HL-60 (cell line): Measurements from ENCODE around the gene SPATA22.
"Not testable (repeated sequence)": the region's sequence is repeated elsewhere in the genome, so short reads cannot be mapped to it uniquely, and the experiment has no call there.

Experiments
- DNase-seq, 2 experiments: peaks; one replicate each; pipeline ENCODE4 v3.0.0-alpha.2; 2010 to 2020; ENCODE audit warnings: low read depth in 1 of 2, low spot score in 1 of 2
- H3K27ac ChIP-seq: fragments of 250-450 bp; sonication (Bioruptor Pico); replicated peaks from 2 replicates; pipeline ENCODE4 v1.5.1; 2020; ENCODE audit warnings: mild to moderate bottlenecking, moderate library complexity
- H3K27me3 ChIP-seq: fragments of 250-450 bp; sonication (Bioruptor Pico); 2 replicates; pipeline ENCODE4 v1.5.1; 2021; ENCODE audit warnings: mild to moderate bottlenecking, moderate library complexity; ENCODE audit not compliant: insufficient read depth, poor library complexity, severe bottlenecking
- H3K4me3 ChIP-seq: replicated peaks from 2 replicates; pipeline ENCODE4 v1.5.1; 2011; ENCODE audit warnings: mild to moderate bottlenecking, control low read depth, low read length; ENCODE audit not compliant: insufficient read depth
- GABPA ChIP-seq: IDR thresholded peaks from 2 replicates; pipeline ENCODE4 v1.6.1; 2012; ENCODE audit warnings: low read depth
- POLR2AphosphoS5 ChIP-seq: IDR thresholded peaks from 2 replicates; pipeline ENCODE4 v1.6.1; 2012; ENCODE audit warnings: low read depth
- SPI1 ChIP-seq: IDR thresholded peaks from 2 replicates; pipeline ENCODE4 v1.6.1; 2012; ENCODE audit warnings: low read depth, mild to moderate bottlenecking, borderline replicate concordance
- TF ChIP-seq, protein P1 (sequence below): IDR thresholded peaks from 2 replicates; pipeline ENCODE4 v1.6.1; 2012; ENCODE audit warnings: low read depth; ENCODE audit not compliant: insufficient replicate concordance
- TF ChIP-seq, protein P2 (sequence below): IDR thresholded peaks from one replicate; pipeline ENCODE4 v1.5.1; 2011; ENCODE audit warnings: low read length, control low read depth, inconsistent platforms; ENCODE audit not compliant: insufficient read depth

The SPATA22 gene

DNA sequence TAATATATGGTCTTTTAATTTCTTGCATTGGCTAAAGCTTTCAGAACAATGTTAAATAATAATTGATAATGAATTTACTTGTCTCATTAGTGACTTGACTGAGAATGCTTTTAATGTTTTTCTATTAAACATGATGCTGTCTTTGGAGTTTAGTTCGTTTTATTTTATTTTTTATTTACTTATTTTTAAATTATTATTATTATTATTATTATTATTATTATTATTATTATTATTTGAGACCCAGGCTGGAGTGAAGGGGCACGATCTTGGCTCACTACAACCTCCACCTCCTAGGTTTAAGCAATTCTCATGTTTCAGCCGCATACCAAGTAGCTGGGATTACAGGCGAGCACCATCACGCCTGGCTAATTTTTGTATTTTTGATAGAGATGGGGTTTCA, 56.0 kb downstream of the SPATA22 start:
- DNase-seq: no peak
- Histone ChIP-seq H3K27ac (no peak overlapping the region), H3K4me3 (no peak overlapping the region), H3K27me3 (no peaks in the 10 kb centered on the region)
- TF ChIP-seq, protein P1, sequence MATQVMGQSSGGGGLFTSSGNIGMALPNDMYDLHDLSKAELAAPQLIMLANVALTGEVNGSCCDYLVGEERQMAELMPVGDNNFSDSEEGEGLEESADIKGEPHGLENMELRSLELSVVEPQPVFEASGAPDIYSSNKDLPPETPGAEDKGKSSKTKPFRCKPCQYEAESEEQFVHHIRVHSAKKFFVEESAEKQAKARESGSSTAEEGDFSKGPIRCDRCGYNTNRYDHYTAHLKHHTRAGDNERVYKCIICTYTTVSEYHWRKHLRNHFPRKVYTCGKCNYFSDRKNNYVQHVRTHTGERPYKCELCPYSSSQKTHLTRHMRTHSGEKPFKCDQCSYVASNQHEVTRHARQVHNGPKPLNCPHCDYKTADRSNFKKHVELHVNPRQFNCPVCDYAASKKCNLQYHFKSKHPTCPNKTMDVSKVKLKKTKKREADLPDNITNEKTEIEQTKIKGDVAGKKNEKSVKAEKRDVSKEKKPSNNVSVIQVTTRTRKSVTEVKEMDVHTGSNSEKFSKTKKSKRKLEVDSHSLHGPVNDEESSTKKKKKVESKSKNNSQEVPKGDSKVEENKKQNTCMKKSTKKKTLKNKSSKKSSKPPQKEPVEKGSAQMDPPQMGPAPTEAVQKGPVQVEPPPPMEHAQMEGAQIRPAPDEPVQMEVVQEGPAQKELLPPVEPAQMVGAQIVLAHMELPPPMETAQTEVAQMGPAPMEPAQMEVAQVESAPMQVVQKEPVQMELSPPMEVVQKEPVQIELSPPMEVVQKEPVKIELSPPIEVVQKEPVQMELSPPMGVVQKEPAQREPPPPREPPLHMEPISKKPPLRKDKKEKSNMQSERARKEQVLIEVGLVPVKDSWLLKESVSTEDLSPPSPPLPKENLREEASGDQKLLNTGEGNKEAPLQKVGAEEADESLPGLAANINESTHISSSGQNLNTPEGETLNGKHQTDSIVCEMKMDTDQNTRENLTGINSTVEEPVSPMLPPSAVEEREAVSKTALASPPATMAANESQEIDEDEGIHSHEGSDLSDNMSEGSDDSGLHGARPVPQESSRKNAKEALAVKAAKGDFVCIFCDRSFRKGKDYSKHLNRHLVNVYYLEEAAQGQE: no peak
- no peak for TF ChIP-seq POLR2AphosphoS5
- TF ChIP-seq SPI1: no peak
- no peak for TF ChIP-seq GABPA
- TF ChIP-seq, protein P2, sequence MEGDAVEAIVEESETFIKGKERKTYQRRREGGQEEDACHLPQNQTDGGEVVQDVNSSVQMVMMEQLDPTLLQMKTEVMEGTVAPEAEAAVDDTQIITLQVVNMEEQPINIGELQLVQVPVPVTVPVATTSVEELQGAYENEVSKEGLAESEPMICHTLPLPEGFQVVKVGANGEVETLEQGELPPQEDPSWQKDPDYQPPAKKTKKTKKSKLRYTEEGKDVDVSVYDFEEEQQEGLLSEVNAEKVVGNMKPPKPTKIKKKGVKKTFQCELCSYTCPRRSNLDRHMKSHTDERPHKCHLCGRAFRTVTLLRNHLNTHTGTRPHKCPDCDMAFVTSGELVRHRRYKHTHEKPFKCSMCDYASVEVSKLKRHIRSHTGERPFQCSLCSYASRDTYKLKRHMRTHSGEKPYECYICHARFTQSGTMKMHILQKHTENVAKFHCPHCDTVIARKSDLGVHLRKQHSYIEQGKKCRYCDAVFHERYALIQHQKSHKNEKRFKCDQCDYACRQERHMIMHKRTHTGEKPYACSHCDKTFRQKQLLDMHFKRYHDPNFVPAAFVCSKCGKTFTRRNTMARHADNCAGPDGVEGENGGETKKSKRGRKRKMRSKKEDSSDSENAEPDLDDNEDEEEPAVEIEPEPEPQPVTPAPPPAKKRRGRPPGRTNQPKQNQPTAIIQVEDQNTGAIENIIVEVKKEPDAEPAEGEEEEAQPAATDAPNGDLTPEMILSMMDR: no peak

DNA sequence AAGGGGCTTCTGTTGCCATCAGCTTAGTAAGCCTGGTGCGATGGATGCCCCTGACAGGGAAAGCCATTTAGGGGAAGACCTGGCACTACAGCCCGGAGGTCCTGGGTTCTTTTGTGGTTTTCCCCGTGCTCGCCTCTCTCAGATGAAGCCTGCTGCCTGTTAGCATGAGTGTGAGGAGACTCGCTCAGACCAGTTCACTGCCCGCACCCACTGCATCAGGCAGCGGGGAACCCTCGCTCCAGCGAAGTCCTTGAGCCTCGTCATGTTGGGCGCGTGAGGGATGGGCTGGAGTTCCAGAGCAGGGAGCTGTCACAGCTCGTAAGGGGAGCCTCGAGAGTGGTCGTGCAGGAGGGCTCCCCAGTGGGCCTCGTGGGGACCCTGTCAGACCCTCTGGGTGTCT, 59.4 kb downstream of the SPATA22 start:
- not testable (repeated sequence) for DNase-seq, H3K4me3 ChIP-seq, H3K27me3 ChIP-seq, H3K27ac ChIP-seq

DNA sequence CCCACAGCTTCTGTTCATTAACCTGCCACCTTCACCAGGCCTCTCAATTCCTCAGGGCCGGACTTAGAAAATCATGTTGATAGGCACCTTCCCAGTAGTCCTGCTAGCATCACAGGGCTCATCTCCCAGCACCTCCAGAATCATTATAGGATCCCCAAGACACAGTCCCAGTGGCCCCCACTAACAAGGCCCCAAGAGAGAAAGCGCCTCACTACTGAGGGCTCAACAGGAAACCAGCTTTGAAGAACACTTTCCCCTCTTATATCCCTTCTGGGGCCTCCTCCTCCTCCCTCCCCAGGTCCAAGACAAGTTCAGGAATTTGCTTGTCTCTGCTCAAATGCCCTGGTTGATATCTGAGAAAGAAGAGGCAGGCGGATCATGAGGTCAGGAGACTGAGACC, 60.5 kb downstream of the SPATA22 start, which contains the start of gene OR3A3:
OR3A3 (plus strand) TSS at position 301 of the 400 bp plus-strand sequence.
- H3K27me3 ChIP-seq: no peaks in the 10 kb centered on the region
- no peak within 1 kb of the TSS for H3K27ac ChIP-seq
- TF ChIP-seq POLR2AphosphoS5 (no peak), GABPA (no peak), SPI1 (no peak)
- TF ChIP-seq, protein P2: no peak
- TF ChIP-seq, protein P1: no peak
- H3K4me3 ChIP-seq: no peak within 1 kb of the TSS
- no peak for DNase-seq

DNA sequence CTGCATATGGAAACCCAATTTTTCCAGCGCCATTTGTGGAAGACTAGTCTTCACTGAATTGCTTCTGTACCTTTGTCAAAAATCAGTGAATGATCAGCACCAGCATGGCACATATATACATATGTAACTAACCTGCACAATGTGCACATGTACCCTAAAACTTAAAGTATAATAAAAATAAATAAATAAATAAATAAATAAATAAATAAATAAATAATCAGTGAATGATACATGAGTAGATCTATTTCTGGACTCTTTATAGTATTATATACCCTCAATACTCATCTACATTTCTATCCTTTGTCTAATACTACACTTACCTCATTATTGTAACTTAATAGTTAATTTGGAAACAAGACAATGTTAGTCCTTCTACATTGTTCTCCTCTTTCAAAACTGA, 67.8 kb downstream of the SPATA22 start:
- not testable (repeated sequence) for H3K4me3 ChIP-seq, H3K27ac ChIP-seq, H3K27me3 ChIP-seq, DNase-seq

DNA sequence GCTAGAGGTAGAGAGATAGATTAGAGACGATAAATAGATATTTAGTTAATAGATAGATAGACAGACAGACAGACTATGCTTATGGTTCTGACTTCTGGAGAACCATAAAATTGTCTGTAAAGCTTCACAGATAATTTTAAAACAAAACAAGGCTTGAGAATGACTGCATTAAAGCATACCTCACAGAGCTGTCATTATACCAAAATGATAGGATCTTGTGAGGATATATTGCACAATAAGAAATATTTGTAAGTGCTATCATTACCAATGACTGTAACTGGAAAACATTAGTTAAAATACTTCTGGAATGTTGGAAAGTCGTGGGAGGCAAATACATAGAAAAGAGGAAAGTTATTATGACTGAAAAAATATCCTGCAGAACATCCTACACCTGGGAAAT, 69.8 kb downstream of the SPATA22 start:
- no peak for TF ChIP-seq POLR2AphosphoS5
- no peak for TF ChIP-seq GABPA
- TF ChIP-seq, protein P2: no peak
- TF ChIP-seq, protein P1: no peak
- no peak for TF ChIP-seq SPI1
- H3K27me3 ChIP-seq: no peaks in the 10 kb centered on the region
- DNase-seq: no peak
- no peak overlapping the region for H3K4me3 ChIP-seq
- no peak overlapping the region for H3K27ac ChIP-seq
